HG03521 (cell line): Measurements from ENCODE around the gene CST3.
A peak's percentile ranks its signal among the peaks of the same experiment; 100 is the strongest.
"Not testable (repeated sequence)": the region's sequence is repeated elsewhere in the genome, so short reads cannot be mapped to it uniquely, and the experiment has no call there.

Experiments used
- ATAC-seq: cut with Tn5 transposase; IDR thresholded peaks from one replicate; pipeline ENCODE4 v1.9.1; 2021; ENCODE audit warnings: mild to moderate bottlenecking, moderate library complexity; ENCODE audit not compliant: unreplicated experiment

The CST3 gene, protein sequence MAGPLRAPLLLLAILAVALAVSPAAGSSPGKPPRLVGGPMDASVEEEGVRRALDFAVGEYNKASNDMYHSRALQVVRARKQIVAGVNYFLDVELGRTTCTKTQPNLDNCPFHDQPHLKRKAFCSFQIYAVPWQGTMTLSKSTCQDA

DNA sequence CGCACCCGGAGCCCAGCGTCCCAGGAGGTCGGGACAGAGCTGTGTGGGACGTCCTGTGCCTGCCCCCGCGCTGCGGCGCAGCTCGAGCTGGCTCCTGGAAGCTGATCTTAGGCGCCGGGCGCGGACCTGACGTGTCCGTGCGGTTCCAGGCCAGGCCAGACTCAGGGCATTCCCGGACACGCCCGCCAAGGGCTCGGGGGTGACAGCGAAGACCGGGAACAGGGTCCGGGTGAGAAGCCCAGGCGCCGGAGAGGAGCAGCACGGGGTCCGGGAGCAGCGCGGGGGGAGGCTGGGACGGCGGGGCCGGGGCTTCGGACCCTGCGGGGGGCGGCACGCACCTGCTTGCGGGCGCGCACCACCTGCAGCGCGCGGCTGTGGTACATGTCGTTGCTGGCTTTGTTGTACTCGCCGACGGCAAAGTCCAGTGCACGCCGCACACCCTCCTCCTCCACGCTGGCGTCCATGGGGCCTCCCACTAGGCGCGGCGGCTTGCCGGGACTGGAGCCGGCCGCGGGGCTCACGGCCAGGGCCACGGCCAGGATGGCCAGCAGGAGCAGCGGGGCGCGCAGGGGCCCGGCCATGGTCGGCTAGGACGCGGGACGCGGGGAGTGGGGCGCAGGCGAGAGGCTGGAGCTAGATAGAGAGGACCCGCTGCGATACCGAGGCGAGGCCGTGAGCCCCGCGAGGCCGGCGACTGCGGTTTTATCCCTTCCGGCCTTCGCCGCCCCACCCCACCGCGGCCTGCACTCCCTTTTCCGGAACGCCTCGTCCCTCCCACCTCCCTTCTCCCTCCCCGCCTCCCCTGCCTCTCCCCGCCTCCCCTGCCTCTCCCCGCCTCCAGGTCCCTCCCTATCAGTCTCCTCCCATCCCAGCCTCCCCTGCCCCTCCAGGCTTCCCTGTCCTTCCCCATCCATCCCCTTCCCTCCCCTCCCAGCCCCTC lies at the start of gene CST3:
TSS of gene CST3 (minus strand) at position 674 of the 940 bp plus-strand sequence. CDS start at position 581, 93 bp downstream.
- ATAC-seq = peak; percentile 53

DNA sequence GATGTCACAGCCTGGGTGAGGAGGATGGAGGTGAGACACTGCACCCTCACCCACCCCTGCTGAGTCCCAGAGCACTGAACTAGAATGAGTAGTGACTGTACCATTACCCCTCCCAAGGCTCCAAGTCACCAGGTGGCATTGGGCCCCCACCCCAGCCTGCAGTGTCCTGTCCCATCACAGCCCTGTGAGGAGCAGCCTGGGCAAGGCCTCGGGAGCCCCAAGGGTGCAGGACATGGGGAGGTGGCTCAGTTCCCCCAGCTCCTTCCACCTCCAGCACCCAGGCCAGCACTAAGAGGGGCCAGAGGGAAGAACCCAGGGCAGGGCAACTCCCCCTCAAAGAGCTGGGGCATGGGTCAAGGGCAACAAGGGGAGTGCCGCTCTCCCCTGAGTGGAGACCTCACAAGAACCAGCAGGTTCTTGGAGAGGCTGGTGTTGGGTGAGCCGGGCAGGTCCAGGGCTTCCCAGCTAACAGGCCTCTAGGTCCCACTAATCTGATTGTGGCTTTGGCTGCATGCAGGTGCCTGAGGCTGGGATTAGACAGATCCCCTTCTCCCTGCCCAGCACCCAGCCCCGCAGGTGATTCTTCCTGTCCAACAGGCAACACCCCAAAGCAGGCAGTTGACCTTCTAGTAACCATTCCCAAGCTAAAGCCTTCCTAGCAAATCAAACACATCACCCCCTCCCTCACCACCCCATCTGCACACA lies 48.4 kb upstream of the CST3 start:
- no peak for ATAC-seq

DNA sequence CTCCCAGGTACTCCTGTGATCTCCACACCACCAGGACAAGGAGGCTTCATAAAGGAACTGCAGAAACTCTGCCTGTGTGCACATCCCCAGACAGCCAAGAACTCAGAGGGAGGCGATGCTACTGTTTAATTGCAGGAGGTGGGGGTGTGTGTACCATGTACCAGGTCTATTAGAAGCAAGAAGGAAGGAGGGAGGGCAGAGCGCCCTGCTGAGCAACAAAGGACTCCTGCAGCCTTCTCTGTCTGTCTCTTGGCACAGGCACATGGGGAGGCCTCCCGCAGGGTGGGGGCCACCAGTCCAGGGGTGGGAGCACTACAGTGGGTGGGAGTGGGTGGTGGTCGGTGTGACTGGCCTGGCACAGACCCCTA lies 47.8 kb upstream of the CST3 start:
- not testable (repeated sequence) for ATAC-seq

DNA sequence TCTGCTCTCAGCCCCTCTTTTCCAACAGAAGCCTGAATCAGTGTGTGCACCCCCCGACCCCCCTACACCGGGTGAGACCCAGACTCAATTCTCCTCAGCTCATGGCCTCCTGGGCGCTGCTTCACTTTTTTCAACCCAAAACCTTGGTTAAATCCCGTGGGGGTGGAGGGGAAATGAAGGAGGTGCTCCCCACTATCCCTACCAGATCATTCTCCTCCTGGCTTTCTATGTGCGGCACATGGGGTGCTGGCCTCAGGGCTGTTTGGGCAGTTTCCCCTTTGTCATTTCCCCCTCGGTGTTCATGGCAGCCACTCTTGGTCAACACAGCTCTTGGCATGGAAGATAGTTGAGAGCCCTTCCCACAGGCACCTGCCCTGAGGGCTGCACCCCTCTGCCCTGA lies 46.5 kb upstream of the CST3 start:
- ATAC-seq = no peak

DNA sequence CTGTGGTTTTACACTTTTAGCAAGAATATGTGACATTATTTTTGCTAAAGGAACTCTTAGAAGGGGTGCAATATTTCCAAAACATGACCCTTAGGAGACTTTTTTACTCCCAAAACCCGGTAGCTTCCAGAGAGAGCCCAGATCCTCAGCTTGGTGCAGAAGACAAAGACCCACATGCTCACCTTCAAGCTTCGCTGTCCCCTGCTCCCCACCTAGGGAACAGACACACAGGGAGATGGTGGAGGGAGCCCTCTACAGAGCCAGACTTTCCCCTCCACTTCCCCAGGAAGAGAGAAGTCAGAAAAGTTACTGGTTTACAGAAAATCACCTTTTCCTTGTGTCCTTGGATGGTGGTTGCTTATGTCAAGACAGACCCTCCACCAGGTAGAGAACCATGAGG lies 46.1 kb upstream of the CST3 start:
- ATAC-seq = no peak

DNA sequence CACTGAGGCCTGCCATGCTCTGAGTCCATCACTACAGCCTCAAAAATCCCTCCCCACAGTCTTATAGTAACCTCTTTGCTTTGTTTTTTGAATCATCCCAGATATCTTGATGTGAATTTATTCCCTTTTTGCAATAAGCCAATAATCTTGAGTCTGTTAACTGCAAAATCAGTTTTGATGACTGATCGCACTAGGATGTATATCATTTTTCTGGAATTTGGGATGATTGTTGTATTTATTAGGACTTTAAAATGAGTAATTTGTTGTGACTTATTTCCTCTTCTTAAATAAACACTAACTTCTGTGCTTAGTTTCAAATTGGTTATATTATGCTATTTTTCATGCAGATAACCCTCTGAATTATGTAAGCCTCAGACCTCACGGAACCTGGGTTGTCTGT lies 45.5 kb upstream of the CST3 start:
- no peak for ATAC-seq

DNA sequence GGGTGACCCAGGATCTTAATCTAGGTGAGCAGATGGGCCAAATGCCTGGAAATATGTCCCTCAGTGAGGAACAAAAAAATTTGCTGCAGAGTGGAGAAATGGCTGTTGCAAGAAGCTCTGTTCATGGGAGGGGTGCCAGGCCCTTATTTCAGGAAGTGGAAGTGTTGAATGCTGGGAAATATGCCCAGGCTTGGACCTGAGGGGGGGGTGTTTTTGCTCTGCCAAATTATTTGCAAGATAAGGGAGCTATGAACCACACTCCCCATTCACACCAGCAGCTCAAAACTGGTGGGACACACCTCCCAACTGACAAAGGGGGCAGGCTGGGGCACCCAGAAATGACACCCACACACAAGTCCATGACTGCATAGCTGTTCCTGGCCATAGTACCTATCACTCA lies 42.4 kb upstream of the CST3 start:
- no peak for ATAC-seq

DNA sequence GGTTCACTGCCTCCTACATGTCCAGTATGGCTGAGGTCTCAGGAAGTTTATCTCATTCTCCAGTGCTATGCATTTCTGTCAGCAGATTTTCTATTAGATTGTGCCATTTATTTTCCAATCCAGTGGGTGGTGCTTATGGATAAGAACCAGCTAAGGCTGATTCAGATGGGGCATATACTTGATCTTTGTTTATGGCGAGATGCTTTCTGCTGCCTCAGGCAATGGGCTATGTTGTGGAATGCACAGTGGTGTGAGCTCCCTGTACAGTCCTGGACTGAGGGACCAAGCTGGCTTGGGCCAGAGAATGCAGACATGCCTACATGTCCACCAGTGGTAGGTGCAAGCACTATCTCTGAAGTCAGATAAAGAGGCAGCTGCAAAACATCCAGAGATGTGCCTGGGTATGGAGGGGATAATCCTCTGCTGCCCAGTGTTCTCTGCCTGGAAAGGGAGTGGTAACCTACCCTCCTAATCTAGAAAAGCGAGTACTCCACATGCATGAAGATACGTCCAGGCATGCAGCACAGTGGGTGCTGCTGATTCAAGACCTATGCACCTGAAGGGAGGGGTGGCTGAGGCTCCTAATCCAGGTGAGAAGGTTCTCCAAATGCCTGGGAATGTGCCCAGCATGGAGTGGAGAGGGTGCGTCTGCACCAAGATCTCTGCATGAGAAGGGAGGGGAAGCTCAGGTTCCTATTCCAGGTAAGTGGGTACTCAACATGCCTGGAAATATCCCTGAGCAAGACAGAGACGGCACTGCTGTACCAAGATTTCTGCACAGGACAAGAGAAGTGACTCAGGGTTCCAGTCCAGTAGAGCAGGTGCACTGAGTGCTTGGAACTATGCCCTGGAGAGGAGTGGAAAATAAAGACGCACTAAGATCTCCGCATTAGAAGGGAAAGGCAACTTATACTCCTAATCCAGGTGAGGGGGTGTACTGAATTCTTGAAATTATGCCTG lies 41.7 kb upstream of the CST3 start:
- ATAC-seq = no peak

DNA sequence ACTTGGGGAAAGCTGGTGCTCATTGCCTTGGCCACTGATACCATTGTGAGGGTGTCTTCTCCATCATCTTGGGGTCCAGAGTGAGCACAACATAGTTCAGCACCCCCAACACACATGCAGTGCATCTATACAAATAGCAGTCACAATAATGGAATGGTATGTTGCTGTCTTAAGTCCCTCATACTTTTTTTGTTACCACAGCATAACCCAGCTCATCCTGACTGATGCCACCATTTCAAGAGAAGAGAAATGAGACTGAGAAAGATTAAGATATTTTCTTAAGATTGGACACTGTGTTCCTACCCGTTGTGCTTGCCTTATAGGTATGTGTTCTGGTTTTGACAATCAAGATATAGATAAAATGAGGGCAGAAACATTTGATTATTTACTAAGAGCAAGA lies 35.5 kb upstream of the CST3 start:
- no peak for ATAC-seq

DNA sequence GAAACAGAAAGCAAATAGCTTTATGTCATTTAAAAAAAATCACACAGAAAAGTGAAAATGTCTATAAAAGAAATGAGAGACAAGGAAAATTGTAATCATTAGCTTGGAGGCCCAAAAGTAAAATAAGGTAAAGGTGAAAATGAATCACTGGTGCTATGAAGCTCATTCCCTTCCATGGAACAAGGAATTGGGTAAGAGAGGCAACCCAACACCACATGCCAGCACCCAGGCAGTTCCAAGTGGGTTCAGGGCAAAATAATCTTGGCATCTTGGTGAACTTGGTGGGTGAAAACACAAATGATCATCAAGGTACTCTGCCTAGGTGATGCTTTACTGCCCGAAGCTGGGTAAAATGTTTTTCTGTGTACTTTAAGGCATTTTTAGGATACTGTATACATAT lies 34.4 kb upstream of the CST3 start:
- ATAC-seq = no peak

DNA sequence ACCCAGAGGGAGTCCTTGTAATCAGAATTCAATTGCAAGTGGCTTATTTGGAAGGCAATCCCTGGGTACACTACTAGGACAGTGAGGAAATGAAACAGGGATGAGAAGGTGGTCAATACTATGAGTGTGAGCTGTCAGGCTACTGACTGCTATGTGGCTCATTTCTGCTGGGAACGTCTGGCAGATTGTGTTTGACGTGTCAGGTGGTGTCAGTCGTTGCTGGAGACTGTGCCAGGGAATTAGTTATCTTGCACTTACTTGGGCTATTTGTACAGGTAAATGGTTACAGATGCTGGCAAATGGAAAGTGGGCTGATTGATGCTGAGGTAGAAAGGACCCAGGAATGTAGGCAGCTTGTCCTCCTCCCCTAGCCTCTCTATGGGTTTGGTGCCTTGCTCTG lies 33.7 kb upstream of the CST3 start:
- ATAC-seq = no peak

DNA sequence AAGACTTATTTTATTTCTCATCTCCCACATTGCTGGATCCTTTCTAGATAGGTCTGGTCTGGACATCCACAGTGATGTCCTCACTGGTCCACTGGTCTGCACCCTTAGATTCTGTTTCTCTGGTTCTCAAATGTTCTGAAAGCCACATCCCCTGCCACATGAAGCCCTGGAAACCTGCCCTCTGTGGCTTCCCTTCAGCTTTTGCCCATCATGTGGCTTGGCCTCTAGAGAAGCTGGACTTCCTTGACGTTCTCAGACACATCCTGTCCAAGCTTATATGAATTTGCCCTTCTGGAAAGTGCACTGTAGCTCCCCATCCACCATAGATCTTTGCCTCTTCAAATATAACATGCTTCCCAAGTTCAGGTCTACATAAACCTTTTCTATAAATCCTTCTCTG lies 32.6 kb upstream of the CST3 start:
- ATAC-seq = no peak

DNA sequence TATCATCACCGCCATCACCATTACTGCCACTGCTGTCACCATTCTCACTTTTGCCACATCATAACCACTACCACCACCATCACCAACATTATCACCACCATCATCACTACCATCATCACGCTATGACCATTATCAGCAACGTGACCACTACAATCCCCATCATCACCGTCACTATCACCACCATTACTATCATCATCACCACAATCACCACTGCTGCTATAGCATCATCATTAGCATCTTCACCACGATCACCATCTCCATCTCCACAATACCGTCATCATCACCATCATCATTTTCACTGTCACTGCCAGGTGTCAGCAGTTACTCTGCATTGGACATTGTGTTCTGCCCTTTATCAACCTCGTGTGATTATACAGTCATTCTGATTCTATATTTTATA lies 32.1 kb upstream of the CST3 start:
- no peak for ATAC-seq

DNA sequence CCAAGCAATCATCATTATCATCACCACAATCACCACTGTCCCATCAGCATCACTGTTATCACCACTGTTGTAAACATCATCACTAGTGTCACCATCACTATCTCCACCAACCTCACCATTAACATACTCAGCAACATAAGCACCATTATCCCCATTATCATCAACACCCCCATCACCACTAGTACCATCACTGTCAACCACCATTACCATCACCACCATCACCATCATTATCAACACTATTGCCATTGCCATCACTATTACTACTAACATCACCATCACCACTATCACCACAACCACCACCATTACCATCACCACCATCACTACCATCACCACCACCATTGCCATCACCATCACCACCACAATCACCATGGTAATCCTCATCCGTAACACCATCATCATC lies 31.6 kb upstream of the CST3 start:
- no peak for ATAC-seq

DNA sequence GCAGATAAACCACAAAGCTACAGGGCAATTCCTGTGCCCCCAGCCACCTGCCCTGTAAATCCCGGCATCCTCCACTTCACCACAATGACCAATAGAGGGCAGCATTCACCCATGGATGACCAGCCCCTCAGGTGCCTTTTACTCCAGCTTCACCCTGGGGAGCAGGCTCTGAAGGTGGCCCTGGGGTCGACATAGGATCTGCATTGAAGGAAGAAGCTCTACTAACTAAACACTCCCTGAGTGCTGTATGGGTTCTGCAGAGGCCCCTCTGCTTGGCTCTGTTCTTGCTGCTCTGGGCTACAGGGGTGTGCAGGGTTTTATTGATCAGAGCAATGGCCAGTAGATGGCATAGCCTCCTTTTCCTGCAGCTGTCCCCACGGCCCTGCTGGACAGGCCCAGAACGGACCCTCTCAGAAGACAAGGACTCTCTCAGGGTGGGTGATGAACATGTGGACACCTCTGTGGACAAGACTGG lies 30.8 kb upstream of the CST3 start:
- peak; percentile 73 for ATAC-seq

DNA sequence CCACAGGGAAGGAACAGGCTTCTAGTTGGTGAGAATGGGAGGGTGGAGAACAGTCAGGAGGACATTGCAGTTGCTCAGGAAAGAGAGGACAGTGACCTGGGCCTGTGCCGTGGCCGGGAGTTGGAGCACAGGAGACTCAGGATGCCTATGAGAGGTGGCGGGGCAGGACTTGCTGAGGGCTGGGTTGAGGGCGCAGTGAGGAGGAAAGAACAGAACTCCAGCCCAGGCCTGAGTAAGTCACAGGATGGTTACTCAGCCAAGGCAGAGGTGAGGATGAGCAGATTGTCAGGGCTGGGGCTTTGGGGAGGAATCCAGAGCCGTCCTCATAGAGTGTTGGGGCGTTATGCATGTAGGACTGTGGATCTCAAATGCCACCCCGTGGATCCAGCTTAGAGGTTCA lies 29.9 kb upstream of the CST3 start:
- ATAC-seq = no peak

DNA sequence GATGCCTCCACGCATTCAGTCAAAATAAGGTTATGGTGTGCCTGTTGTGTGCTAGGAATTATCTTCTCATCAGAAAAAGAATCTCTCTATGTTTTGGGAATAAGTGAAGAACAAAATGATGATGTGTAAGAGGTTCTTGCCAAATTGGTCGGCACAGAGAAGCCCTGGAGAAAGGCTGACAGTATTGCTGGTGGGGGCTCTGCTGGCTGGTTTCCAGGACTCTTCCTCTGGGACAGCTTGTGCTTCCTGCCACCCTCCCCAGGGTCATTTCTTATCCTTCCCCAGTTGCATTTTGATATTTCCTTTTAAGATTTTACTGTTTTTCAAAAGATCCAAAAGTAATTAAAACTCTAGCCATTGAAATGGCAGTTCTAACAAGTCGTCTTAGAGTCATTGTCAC lies 28.9 kb upstream of the CST3 start:
- no peak for ATAC-seq

DNA sequence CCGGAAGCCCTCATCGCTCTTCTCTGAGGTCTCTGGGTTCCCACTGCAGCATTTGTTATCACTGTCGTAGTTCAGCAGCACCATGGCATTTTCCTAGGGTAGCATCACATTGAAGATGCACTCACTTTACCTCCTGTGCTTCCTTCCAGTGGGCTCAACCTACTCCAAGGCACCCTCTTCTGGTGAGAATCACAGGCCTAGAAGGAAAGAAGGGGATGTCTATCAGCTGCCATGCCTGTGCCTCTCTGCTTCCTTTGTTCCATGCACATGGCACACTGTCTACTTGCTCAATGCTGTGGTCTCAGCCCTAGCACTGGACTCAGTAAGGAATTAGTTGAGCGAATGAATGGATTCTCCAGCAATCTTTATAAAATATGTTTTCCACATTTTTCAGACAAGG lies 28.4 kb upstream of the CST3 start:
- ATAC-seq = no peak

DNA sequence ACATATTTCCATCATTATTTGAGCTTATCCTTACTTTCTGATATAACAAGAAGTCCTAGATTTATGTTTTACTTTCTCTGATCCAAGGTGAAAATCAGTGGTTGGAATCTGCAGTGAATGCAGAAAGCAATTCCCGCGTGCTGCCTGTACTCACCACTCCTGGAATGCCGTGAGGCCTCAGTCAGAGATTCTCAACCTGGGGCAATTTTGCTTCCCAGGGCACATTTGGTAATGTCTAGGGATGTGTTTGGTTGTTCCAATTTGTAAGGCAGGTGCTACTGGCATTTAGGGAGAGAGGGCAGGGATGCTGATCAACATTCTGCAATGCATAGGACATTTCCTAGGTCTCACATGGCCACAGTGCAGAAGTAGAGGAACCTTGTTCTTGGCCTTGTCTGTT lies 27.2 kb upstream of the CST3 start:
- no peak for ATAC-seq

DNA sequence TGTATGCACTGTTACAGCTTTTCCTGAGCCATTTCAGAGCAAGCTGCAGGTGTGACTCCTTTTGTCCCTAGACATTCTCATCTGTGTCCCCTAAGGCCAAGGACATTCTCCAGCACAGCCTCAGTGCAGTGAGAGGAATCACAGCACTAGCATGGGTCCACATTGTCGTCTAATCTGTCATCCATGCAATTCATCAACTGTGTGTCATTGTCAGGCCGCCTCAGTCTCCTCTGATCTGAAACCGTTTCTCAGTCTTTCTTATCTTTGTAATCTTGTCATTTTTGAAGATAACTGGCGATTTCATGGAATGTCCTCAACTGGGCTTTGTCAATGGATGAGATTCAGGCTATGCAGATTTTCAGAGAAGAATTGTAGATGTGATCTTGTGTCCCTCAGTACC lies 26.3 kb upstream of the CST3 start:
- not testable (repeated sequence) for ATAC-seq

DNA sequence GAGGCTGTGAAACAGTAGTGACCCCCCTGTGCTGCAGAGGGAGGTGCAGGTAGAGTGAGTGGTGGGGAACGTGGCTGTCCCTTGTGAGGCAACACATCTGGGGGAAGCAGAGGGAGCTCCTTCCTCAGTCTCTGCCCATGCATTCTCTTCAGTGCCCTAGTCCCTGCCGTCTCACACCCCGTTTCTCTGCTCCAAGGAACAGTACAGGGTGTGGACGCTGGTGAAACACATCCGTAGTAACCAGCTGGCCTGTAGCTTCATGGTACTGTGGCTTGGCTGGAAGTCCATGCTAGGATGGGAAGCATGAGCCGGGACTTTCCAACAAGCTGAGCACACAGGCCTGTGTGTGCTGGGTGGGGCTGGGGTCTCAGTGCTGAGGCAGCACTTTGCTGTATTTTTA lies 25.4 kb upstream of the CST3 start:
- ATAC-seq = no peak
